ENCODE measurements around the gene PINK1.

PINK1 gene

DNA sequence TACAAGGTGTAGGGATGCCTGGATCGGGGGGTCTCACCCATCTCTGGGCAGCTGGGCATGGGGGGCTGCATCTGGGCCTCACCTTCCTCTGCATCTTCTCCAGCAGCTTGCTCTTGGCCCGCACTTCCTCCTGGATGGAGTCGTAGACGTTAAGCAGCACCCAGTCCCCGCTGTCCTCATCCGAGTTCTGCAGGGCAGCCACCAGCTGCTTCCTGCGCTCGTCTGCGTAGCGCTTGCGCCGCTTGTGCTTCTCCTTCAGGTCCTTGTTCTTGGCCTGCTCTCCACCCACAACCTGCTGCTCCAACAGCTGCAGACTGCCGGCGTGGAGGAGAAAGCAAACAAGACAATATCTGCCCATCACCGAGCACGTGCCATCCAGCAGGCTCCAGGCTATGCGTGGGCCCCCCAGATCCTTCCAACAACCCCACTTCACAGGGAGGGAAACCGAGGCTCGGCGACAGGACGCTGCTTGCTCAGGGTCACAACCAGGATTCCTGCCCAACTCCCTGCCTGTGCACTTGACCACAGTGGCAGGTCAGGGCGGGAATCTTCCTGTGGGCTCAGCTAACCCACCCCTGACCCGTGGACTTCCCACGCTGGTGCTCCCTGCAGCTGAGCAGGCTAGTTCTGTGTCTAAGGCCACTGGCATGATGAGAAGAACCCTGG lies 49.4 kb downstream of the PINK1 start:
- no peak for DNase-seq

DNA sequence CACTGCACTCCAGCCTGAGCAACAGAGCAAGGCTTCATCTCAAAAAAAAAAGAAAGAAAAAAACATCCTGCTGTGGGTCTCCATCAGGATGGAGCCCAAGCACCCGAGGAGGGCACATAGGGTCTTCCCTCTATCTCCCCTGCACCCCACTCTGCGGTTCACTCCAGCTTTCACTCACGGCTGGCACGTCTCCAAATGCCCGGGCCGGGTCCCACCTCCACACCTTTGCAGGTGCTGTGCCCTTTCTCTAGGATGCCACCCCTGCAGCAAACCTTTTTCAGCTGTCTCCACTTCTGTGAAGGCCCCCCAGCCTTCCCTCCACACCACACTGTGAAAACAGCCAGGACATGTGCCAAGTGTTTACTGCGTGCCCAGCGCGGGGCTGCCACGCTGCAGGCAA lies 50.4 kb downstream of the PINK1 start:
- DNase-seq: no peak

DNA sequence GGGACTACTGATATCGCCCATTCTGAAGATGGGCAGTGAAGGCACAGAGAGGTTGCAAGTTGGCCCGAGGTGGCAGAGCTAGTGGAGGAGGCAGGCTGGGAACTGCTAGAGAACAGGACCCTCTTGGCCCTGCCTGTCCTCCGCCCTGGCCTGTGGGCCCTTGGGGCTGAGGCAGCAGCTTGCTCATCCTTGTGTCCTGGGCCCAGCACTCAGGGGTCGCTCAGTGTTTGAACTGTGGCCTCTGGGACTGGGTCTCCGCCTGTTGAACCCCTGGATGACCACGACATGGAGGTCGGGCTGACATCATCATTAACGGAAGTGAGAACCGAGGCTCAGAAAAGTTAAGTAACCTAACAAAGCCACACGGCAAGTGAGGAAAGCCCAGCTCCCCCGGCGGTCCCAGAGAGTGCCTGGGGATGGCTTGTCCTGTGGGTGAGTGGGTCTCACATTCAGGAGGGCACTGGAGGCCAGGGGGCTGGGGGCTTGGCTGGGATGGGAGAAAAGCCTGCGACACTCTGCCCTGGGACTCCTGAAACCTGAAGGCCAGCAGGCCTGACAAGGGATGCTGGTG lies 50.9 kb downstream of the PINK1 start:
- no peak for DNase-seq

DNA sequence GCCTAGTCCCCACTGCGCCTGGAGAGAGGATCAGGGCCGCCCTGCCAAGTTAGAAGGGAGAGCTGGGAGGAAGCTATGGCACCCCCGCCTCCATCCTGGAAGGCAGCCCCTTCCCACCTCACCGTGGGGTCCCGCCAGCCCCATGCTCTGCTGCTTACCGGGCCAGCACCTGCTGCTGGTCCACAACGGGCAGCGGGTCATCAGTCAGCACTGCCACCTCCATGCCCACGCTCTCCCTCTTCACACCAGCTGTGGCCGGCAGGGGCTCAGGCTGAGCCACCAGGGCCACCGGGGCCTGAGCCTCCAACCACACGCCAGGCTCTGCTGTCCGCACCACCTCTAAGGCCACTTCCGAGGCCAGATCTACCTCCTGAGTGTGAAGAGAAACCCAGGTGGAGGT lies 51.4 kb downstream of the PINK1 start:
- no peak for DNase-seq

DNA sequence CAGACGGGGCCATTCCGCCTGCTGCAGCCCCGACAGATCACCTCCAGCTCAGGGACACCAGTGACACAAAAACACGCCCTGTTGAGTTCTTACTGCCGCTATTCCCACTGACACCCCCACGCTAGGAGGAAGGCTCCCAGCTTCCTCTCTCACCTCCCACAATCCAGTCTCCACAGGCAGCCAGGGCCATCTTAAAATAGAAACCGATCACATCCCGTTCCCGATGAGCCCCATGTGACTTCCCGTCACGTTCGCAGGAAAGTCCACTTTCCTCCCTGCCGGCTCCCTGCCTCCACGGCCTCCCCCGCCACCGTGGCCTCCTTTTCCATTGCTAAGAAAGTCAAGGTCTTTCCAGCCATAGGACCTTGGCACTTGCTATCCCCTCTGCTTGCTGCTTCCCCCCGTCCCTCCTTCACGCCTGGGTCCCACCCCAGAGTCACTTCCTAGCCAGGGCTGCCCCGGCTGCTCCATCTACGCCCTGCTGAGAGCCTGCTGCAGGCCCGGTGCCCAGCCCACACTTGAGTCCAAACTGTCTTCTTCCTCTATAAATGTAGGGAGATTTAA lies 51.9 kb downstream of the PINK1 start:
- DNase-seq: no peak

DNA sequence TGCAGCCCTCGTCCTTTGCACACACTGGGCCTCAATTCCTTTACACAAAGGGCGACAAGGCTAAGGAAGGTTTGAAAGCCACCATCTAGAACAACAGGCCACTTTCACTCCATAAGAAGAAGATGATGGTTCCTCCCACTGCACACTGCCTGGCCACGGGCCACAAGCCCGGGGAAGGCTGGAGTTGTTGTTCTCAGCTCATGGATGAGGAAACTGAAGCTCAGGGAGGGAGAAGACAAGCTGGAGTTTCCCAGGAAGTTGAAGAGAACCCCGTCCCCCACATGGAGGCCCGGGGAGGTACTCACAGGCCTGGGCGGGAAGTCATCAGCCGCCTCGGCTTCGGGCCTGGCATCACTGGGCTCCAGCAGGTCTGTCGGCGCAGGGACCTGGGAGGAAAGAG lies 52.5 kb downstream of the PINK1 start:
- DNase-seq: no peak

DNA sequence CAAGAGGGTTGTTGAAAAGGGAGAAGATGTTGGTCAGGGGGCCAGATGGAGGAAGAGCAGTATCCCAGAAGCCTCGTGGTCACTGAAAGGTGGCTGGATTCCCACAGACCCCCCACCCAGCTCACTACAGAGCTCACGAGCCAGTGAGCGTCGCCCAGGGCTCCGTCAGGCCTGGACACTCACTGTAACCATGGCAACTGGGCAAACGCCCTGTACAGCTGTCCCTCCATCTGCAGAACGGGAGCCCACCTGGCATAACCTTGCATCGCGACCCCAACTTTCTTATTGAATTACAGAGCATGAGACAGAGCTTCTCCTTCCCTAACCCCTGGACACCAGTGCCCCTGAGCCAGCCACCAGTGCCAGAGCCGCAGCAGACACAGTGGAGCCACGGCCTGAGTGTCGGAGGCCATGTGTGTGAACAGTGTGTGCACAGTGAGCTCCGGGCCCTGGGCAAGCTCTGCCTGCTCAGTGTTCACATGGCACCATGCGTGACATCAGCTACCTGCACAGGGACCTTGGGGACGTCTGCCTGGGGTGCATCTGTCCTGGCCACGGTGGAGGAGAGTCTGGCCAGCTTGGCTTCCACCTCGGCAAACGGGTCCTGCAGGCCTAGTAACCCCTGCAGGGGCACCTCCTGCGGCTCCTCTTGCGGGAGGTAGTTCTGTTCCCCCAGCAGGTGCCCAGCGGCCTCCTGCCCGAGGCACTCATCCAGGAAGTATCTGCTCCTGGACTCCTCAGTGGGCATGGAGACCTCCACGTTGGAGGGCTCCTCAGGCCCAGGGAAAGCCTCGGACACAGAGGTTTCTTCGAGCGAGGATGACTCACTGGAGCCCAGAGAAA lies 53.8 kb downstream of the PINK1 start:
- no peak for DNase-seq

DNA sequence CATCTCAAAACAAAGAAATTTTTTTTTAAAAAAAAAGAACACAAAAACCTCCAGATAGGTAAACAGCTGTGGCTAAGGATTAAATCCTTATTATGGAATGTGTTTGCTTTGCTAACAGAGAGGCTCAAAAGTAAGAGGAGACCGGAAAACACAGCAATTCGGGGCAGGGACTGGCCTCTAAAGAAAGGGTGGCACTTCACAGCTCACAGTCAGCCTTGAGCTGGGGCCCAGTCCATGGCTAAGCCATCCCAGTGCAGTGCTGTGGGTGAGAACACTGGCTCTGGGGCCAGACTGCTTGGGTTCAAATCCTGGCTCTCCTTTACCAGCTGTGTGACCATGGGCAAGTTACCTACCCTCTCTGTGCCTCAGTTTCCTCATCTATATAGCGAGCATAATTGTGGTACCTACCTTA lies 56.4 kb downstream of the PINK1 start:
- no peak for DNase-seq

DNA sequence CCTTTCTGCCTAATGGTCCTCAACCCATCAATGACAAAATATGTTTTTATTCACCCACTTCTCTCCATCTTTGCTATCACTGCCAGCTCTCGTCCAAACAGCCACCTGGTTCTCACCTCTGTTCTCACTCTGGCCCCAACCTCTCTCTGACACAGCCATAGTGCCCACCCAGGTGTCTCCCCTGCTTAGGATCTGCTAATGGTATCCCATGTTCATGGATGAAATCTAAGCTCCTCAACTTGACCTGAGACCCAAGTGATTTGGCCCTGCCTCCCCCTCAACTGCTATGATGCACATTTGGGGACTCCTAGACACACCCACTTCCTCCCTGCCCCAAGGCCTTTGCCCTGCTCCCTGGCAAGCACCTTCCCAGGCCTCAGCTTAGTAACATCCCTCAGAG lies 58.6 kb downstream of the PINK1 start:
- no peak for DNase-seq

DNA sequence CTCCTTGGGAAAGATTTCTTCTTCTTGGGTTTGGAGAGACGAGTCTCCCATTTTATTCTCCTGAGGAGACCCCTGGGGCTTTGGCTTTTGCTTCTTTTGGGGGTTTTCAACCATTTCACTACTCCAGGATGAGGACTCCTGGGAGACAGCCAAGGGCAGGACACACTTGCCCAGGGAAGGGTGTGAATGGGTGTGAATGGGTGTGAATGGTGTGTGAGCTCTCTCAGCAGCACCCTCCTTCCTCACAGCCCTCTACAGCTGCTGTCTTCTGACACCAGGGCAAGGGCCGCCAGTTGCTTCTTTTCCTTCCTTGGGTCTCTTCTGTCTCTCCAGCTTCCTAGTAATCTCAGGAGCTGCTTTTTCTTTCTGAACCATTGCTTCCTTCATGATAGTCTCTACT lies 60.4 kb downstream of the PINK1 start:
- no peak for DNase-seq

DNA sequence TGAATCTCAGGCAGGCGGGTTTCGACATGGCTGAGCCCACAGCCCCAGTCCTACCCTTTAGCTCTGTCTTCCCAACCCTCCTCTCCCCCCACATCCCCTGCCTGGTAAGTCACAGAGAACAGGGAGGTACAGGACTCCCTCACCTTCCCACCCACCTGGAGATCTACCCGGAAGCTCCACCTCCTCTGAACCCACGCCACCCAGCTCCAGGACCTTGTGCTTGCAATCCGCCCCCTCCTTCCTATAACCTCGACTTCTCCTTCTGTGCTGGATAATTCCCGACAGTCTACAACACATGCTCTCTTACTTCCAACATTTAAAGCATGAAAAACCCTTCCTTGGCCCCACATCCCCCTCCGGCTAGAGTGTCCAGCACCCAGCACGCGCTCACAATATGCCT lies 62.3 kb downstream of the PINK1 start:
- no peak for DNase-seq

DNA sequence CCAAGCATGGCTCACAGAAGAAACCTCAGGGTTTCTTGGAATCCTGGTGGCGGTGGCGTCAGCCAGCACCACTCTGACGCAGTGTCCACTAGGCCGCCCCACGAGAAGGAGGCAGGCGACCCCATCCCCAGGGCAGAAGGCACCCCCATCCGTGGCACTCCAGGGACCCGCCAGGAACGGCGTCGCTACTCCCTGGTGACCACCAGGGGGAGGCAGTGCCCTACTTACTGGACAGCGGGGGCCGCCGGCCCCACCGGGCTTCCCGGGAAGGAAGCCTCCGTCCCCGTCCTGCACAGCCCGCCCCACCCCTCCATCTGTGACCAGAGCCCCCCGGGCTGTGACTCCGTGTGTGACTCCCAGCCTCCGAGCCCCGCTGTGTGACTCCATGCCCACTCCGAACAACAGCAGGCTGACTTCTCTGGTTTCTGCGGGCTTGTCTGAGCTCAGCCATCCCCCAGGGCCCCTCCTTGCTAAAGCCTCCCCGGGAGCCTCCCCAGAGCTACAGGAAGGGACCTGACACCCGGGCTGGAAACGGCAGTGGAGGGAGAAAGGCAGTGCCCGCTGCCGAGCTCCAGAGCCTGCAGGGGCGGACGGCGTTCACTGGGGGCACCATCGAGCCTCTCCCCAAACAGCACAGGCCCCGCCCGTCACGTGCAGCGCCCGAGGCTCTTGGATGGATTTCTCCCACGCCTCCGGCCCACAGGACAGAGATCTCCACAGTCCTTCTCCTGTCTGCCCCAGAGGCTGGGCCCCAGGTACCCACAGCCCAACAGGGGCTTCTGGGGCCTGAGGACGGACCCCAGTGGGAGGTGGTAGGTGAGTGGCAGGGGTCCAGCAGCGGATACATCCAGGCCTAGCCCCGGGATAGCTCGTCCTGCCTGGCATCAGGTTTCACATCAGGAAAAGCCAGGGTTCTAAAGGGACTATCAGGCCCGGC lies 63.4 kb downstream of the PINK1 start:
- DNase-seq: peak; percentile 33 to 66 (median 63)

DNA sequence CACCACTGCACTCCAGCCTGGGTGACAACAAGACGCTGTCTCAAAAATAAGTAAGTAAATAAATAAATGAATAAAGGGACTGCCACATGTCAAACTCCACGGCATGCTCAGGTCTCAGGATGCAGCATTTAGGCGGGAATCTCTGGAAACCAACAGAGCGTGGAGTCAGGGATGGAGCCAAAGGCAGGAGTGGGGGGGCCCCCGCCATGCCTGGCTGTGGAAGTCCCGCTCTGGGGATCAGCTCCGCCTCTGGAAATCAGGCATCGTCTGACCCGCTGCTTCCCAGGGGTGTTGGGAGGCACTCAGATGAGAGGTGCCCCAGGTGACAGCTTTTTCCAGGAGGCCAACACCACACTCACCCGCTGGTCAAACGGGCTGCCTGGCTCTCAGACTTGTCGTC lies 64.3 kb downstream of the PINK1 start:
- DNase-seq: no peak

DNA sequence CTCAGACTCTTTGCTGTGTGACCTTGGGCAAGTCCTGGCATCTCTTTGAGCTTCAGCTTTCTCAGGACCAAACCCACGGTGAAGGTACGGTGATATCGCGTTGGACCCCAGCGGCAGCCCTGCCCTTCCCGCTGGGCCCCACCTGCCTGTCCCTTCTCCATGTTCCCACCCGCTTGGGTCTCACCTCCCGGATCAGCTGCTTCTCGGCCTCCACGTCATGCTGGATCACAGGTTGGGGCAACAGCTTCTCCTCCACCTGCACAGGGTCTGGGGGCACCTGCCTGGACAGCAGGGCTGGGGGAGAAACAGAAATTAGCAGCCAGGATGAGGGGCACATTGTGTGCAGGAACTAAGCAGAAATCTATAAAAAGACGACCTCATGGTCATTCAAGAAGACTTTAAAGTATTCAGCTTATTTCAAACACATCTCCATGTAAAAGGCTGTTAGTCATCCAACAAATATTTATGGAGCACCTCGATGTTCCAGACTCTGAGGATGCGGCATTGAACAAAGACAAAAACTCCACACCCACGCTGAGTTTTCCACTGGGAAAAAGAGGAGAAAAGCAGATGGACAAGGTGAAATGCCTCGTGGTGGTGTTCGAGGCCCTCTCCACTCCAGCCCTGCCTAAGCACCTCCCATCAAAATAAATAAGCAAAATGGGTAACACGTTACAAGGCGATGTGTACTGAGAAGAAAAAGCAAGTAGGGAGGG lies 65.1 kb downstream of the PINK1 start:
- DNase-seq: no peak

DNA sequence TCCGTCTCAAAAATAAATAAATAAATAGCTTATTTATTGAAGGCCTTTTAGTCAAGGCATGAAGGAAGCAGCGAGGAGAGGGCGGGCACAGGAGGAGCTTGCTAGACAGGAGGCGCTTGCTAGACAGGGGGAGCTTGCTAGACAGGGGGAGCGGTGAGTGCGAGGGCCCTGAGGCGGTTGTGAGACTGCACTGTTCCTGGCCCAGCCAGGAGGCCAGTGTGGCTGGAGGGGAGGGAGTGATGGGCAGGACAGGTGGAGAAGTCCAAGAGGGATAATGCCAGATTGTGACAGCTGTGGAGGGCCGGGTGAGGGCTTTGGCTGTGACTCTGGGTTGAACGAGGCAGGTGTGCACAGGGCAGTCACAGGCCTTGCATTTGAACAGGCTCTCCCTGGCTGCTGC lies 66.3 kb downstream of the PINK1 start:
- DNase-seq: no peak

DNA sequence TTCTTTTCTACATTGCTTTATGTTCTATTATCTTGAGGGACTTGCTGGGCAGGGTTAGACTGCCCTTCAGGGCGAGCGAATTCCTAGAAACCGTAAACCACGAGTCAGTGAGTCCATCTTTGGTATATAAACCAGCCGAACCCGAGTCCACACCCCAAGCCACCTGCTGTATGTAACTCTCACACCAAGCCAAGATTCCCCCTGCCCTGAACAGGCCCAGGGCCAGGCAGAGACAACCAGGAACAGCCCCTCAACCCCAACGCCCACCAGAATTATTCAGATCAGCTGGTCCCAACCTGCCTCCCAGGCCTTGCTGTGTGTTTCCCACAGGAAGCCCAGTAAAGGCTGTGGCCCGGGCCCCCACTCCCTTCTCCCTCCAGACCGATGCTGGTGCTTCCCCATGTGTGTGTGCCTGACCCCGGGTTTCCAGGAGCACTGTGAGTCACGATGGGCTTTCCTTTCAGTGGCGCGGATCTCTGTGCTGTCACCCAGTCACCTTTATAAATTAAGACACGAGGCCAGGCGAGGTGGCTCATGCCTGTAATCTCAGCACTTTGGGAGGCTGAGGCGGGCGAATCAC lies 67.5 kb downstream of the PINK1 start:
- no peak for DNase-seq
